ENCODE measurements around the gene RPH3AL.

The RPH3AL gene

GRCh38 chr17:292531-293382, 59.9 kb downstream of the RPH3AL start:
- no peaks in the 10 kb centered on the region for H3K27me3 ChIP-seq (ENCODE audit: insufficient read depth, poor library complexity, severe bottlenecking)
- no peaks in the 10 kb centered on the region for H3K36me3 ChIP-seq (ENCODE audit: low read depth)
- no peaks in the 10 kb centered on the region for H3K4me1 ChIP-seq (ENCODE audit: insufficient read depth, poor library complexity, severe bottlenecking)
- no peak for ATAC-seq (ENCODE audit: low read depth)
- no peak overlapping the region for H3K4me3 ChIP-seq (ENCODE audit: severe bottlenecking)
- TF ChIP-seq, protein P1, sequence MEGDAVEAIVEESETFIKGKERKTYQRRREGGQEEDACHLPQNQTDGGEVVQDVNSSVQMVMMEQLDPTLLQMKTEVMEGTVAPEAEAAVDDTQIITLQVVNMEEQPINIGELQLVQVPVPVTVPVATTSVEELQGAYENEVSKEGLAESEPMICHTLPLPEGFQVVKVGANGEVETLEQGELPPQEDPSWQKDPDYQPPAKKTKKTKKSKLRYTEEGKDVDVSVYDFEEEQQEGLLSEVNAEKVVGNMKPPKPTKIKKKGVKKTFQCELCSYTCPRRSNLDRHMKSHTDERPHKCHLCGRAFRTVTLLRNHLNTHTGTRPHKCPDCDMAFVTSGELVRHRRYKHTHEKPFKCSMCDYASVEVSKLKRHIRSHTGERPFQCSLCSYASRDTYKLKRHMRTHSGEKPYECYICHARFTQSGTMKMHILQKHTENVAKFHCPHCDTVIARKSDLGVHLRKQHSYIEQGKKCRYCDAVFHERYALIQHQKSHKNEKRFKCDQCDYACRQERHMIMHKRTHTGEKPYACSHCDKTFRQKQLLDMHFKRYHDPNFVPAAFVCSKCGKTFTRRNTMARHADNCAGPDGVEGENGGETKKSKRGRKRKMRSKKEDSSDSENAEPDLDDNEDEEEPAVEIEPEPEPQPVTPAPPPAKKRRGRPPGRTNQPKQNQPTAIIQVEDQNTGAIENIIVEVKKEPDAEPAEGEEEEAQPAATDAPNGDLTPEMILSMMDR (IDR thresholded peaks at IDR 0.05; ENCODE audit: poor library complexity, severe bottlenecking), result no peak
- DNase-seq (ENCODE audit: low spot score), result peak; percentile 34
- no peak overlapping the region for H3K27ac ChIP-seq (ENCODE audit: poor library complexity, severe bottlenecking)
- no peaks in the 10 kb centered on the region for H3K9me3 ChIP-seq (ENCODE audit: severe bottlenecking)

DNA sequence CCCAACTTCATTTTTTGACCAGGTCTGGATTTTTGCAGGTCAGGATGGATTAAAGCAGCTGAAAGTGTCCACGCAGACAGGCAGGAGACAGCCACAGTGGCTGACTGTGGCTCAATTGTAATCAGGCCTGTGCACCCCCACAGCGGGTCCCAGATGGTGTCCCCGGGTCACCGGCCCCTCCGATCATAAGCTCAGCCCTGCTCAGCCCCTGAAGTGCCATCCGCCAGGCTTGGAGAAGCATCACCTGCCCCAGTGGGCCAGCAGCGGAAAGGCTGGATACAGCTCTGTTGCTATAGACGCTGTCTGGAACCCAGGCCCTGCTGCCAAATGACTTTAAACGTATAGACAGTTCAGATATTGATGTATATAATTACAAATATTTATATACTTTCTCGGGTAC, 60.6 kb downstream of the RPH3AL start:
- H3K4me3 ChIP-seq (ENCODE audit: severe bottlenecking), result no peak overlapping the region
- no peaks in the 10 kb centered on the region for H3K4me1 ChIP-seq (ENCODE audit: insufficient read depth, poor library complexity, severe bottlenecking)
- no peaks in the 10 kb centered on the region for H3K27me3 ChIP-seq (ENCODE audit: insufficient read depth, poor library complexity, severe bottlenecking)
- TF ChIP-seq, protein P1 (IDR thresholded peaks at IDR 0.05; ENCODE audit: poor library complexity, severe bottlenecking), result no peak
- peak; percentile 53 for DNase-seq (ENCODE audit: low spot score)
- no peaks in the 10 kb centered on the region for H3K9me3 ChIP-seq (ENCODE audit: severe bottlenecking)
- H3K36me3 ChIP-seq (ENCODE audit: low read depth), result no peaks in the 10 kb centered on the region
- no peak for ATAC-seq (ENCODE audit: low read depth)
- H3K27ac ChIP-seq (ENCODE audit: poor library complexity, severe bottlenecking), result no peak overlapping the region

DNA sequence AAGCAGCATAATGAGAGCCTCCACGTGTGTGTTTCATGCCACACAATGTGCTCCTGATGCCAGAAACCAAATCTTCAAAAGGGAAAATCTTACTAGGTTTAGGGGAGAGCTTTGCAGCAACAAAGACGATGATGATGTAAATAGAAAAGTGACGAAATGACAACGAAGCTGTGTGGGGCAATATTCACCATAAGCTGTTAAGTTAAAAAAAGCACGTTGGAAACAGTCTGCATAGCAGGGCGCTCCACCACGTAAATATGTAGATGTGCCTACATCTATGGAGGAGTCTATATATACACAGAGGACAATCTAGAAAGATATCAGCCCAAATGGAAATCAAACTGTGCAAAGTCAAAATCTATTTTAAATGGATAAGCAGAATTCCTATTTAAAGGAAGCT, 61.0 kb downstream of the RPH3AL start:
- TF ChIP-seq, protein P1 (IDR thresholded peaks at IDR 0.05; ENCODE audit: poor library complexity, severe bottlenecking), result no peak
- ATAC-seq (ENCODE audit: low read depth) (no peak), DNase-seq (ENCODE audit: low spot score) (no peak)
- no peaks in the 10 kb centered on the region for H3K9me3 ChIP-seq (ENCODE audit: severe bottlenecking)
- no peaks in the 10 kb centered on the region for H3K27me3 ChIP-seq (ENCODE audit: insufficient read depth, poor library complexity, severe bottlenecking)
- H3K4me1 ChIP-seq (ENCODE audit: insufficient read depth, poor library complexity, severe bottlenecking), result no peaks in the 10 kb centered on the region
- H3K36me3 ChIP-seq (ENCODE audit: low read depth), result no peaks in the 10 kb centered on the region
- no peak overlapping the region for H3K27ac ChIP-seq (ENCODE audit: poor library complexity, severe bottlenecking)
- no peak overlapping the region for H3K4me3 ChIP-seq (ENCODE audit: severe bottlenecking)

DNA sequence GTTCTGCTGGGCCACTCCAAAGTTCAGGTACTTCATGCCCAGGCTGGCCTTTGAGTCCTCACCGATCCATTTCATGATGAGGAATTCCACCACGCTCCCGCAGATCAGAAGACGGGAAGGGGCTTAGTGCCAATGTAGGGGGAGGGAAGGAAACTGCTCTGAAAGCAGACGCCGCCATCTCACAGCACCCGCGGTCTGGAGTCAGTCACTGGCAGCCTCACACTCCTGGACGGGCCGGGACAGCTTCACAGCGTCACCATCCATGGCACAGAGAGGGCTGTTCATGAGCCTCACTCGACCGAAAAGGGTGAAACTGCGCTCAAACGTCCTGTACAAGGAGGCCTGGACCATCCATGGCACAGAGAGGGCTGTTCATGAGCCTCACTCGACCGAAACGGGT, 62.0 kb downstream of the RPH3AL start:
- TF ChIP-seq, protein P1 (IDR thresholded peaks at IDR 0.05; ENCODE audit: poor library complexity, severe bottlenecking), result no peak
- DNase-seq (ENCODE audit: low spot score) (peak; percentile 42), ATAC-seq (ENCODE audit: low read depth) (no peak)
- Histone ChIP-seq H3K4me3 (ENCODE audit: severe bottlenecking) (no peak overlapping the region), H3K9me3 (ENCODE audit: severe bottlenecking) (no peaks in the 10 kb centered on the region), H3K36me3 (ENCODE audit: low read depth) (no peaks in the 10 kb centered on the region), H3K27ac (ENCODE audit: poor library complexity, severe bottlenecking) (no peak overlapping the region), H3K4me1 (ENCODE audit: insufficient read depth, poor library complexity, severe bottlenecking) (no peaks in the 10 kb centered on the region), H3K27me3 (ENCODE audit: insufficient read depth, poor library complexity, severe bottlenecking) (no peaks in the 10 kb centered on the region)

DNA sequence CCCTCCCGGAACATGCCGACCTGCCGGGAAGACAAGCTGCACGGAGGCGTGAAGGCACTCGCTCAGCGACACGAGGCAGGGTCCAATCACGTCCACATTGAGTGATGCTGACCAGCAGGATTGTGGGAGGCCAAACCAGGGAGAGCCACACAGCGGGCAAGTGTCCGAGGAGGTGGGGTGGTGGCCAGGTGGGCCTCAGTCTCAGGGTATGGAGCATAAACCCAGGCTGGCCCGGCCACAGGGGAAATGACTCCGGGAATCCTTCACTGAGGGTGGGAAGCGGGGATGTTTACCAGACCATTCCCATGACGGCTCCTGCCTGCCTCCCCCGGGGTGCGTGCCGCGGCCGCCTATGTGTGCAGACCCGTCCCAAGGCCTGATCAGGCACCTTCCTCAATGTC, 62.5 kb downstream of the RPH3AL start:
- H3K27ac ChIP-seq (ENCODE audit: poor library complexity, severe bottlenecking), result no peak overlapping the region
- H3K9me3 ChIP-seq (ENCODE audit: severe bottlenecking), result no peaks in the 10 kb centered on the region
- no peaks in the 10 kb centered on the region for H3K27me3 ChIP-seq (ENCODE audit: insufficient read depth, poor library complexity, severe bottlenecking)
- DNase-seq (ENCODE audit: low spot score) (peak; percentile 35), ATAC-seq (ENCODE audit: low read depth) (no peak)
- H3K4me3 ChIP-seq (ENCODE audit: severe bottlenecking), result no peak overlapping the region
- no peaks in the 10 kb centered on the region for H3K4me1 ChIP-seq (ENCODE audit: insufficient read depth, poor library complexity, severe bottlenecking)
- H3K36me3 ChIP-seq (ENCODE audit: low read depth), result no peaks in the 10 kb centered on the region
- TF ChIP-seq, protein P1 (IDR thresholded peaks at IDR 0.05; ENCODE audit: poor library complexity, severe bottlenecking), result no peak
